ENCODE results near the gene ASRGL1.
A peak's percentile ranks its signal among the peaks of the same experiment; 100 is the strongest.
"Not testable (repeated sequence)": the region's sequence is repeated elsewhere in the genome, so short reads cannot be mapped to it uniquely, and the experiment has no call there.

ASRGL1 gene

GRCh38 chr11:62337303-62338181 lies at the start of gene ASRGL1:
Gene ASRGL1, plus strand, starts transcription at chr11:62337448. Its CDS starts 530 bp downstream, at chr11:62337978.
- DNase-seq (ENCODE audit: low spot score): peak; percentile 82

GRCh38 chr11:62295504-62295903 lies 41.7 kb upstream of the ASRGL1 start:
- DNase-seq (ENCODE audit: low spot score): no peak

GRCh38 chr11:62298975-62299374 lies 38.3 kb upstream of the ASRGL1 start, which contains the start of gene SCGB1D4:
Gene SCGB1D4, minus strand, starts transcription at chr11:62299075. Its CDS starts 65 bp downstream, at chr11:62299010.
- no peak for DNase-seq (ENCODE audit: low spot score)

- DNase-seq (ENCODE audit: low spot score): no peak
Observed at GRCh38 chr11:62306227-62306626, 31.0 kb upstream of the ASRGL1 start.

GRCh38 chr11:62307950-62308349 lies 29.3 kb upstream of the ASRGL1 start:
- DNase-seq (ENCODE audit: low spot score): no peak

GRCh38 chr11:62309991-62310390 lies 27.3 kb upstream of the ASRGL1 start:
- DNase-seq (ENCODE audit: low spot score): no peak

GRCh38 chr11:62315431-62315830 lies 21.8 kb upstream of the ASRGL1 start:
- no peak for DNase-seq (ENCODE audit: low spot score)

GRCh38 chr11:62322524-62322923 lies 14.7 kb upstream of the ASRGL1 start:
- no peak for DNase-seq (ENCODE audit: low spot score)

GRCh38 chr11:62324731-62325556 lies 12.3 kb upstream of the ASRGL1 start:
- no peak for DNase-seq (ENCODE audit: low spot score)

GRCh38 chr11:62325781-62326180 lies 11.5 kb upstream of the ASRGL1 start:
- not testable (repeated sequence) for DNase-seq (ENCODE audit: low spot score)

- not testable (repeated sequence) for DNase-seq (ENCODE audit: low spot score)
Observed at GRCh38 chr11:62326719-62327118, 10.5 kb upstream of the ASRGL1 start.

- DNase-seq (ENCODE audit: low spot score): not testable (repeated sequence)
Observed at GRCh38 chr11:62327541-62327940, 9.7 kb upstream of the ASRGL1 start.

GRCh38 chr11:62331264-62331663 lies 6.0 kb upstream of the ASRGL1 start:
- not testable (repeated sequence) for DNase-seq (ENCODE audit: low spot score)

- DNase-seq (ENCODE audit: low spot score): no peak
Observed at GRCh38 chr11:62333768-62334167, 3.5 kb upstream of the ASRGL1 start.

- DNase-seq (ENCODE audit: low spot score): not testable (repeated sequence)
Observed at GRCh38 chr11:62336949-62337302, 322 bp upstream of the ASRGL1 start.

- no peak for DNase-seq (ENCODE audit: low spot score)
Observed at GRCh38 chr11:62338218-62338617, 970 bp downstream of the ASRGL1 start.

GRCh38 chr11:62340269-62340901 lies 3.1 kb downstream of the ASRGL1 start:
- DNase-seq (ENCODE audit: low spot score): peak; percentile 88

- DNase-seq (ENCODE audit: low spot score): no peak
Observed at GRCh38 chr11:62341588-62341987, 4.3 kb downstream of the ASRGL1 start.

GRCh38 chr11:62343646-62344190 lies 6.5 kb downstream of the ASRGL1 start:
- not testable (repeated sequence) for DNase-seq (ENCODE audit: low spot score)

- no peak for DNase-seq (ENCODE audit: low spot score)
Observed at GRCh38 chr11:62344210-62344609, 7.0 kb downstream of the ASRGL1 start.

GRCh38 chr11:62345861-62346260 lies 8.6 kb downstream of the ASRGL1 start:
- DNase-seq (ENCODE audit: low spot score): no peak

All from globus pallidus (tissue), 1 donor.